ENCODE measurements around the gene CCDC198. TPM values are rescaled to one million over a fixed set of nuclear protein-coding genes. Genes with fewer than 3 reads are reported as not detected.

The CCDC198 gene
- total RNA-seq (2011; cell fraction: chromatin; rRNA removed; ENCODE audit: low replicate concordance) = not detected in 2 replicates
- not detected in 2 replicates for total RNA-seq (2011; cell fraction: nucleolus; rRNA removed)
- total RNA-seq (2011; cell fraction: nucleoplasm; rRNA removed) = not detected in 2 replicates
- total RNA-seq (2014; rRNA removed) (not detected in 2 replicates), total RNA-seq (2014; rRNA removed; fragmentation: Illumina TruSeq; extraction: Trizol) (not detected in 2 replicates), total RNA-seq (2015; rRNA removed; fragmentation: Illumina TruSeq; extraction: Trizol) (not detected in 2 replicates), total RNA-seq (2021) (not detected in 2 replicates), polyA plus RNA-seq (2011; rRNA removed) (not detected in 2 replicates), polyA plus RNA-seq (2014; fragmentation: Illumina TruSeq; extraction: Trizol) (not detected in 2 replicates), polyA plus RNA-seq (2014; fragmentation: Nextera tagmentation; extraction: Ambion mirVana) (not detected), polyA plus RNA-seq (2014; rRNA removed) (not detected in 2 replicates), polyA minus RNA-seq (2011; rRNA and poly(A)+ RNA removed) (not detected in 2 replicates), Bru-seq, nascent RNA (not detected), BruChase-seq, experiment 1, labeled RNA remaining after a 2-hour chase (not detected), BruChase-seq, experiment 2, labeled RNA remaining after a 6-hour chase (not detected)
- not detected in 2 replicates for polyA plus RNA-seq (2011; cell fraction: cytosol; rRNA removed)
- polyA plus RNA-seq (2011; cell fraction: nucleus; rRNA removed) = not detected in 2 replicates
- not detected in 2 replicates for polyA plus RNA-seq (2012)
- not detected in 2 replicates for polyA minus RNA-seq (2011; cell fraction: cytosol; rRNA and poly(A)+ RNA removed)
- polyA minus RNA-seq (2011; cell fraction: nucleus; rRNA and poly(A)+ RNA removed) = not detected in 2 replicates
- long read RNA-seq, experiment 1 = 0 reads
- long read RNA-seq, experiment 2 = 0 reads
- long read RNA-seq, experiment 3 = 0 reads

- no peaks in the 10 kb centered on the region for H3K36me3 ChIP-seq (ENCODE audit: control insufficient read depth, insufficient read depth, low read length)
- 0% methylated on average over 6 of the region's 6 CpGs for WGBS (ENCODE audit: insufficient coverage, low coverage, missing lambda C conversion rate)
- H3K4me2 ChIP-seq (ENCODE audit: insufficient read depth, low read length) = no peak within 1 kb of the TSS
- no peak within 1 kb of the TSS for H3K27ac ChIP-seq (ENCODE audit: extremely low read depth, low read depth, low read length)
- intact Hi-C loops (cut with micrococcal nuclease) (no loop called here), in situ Hi-C loops (cut with MboI) (no loop called here)
- H2AFZ ChIP-seq (ENCODE audit: low read depth, low read length) = no peak within 1 kb of the TSS
- no peak within 1 kb of the TSS for H3K9ac ChIP-seq (ENCODE audit: insufficient read depth in 1 of 2, low read depth in 2 of 2, low read length in 2 of 2)
- ChIA-PET CTCF (ENCODE audit: low intra/inter-chr PET ratio) (no interaction called here), POLR2A (no interaction called here)
- no peaks in the 10 kb centered on the region for H3K4me1 ChIP-seq (replicated peaks in 1 of 2; ENCODE audit: control insufficient read depth in 2 of 2, insufficient read depth in 2 of 2, low read length in 2 of 2)
- H3K79me2 ChIP-seq (ENCODE audit: control insufficient read depth, insufficient read depth, low read length) = no peaks in the 10 kb centered on the region
- ATAC-seq (no peak), DNase-seq (ENCODE audit: extremely low read depth in 1 of 4, low spot score in 3 of 4) (no peak), FAIRE-seq (no peak)
- H4K20me1 ChIP-seq (replicated peaks; ENCODE audit: control insufficient read depth, insufficient read depth, low read length) = no peaks in the 10 kb centered on the region; the same call in 1 of the 2 replicates
- H3K27me3 ChIP-seq (ENCODE audit: control insufficient read depth in 2 of 2, insufficient read depth in 2 of 2, low read length in 2 of 2) = no peaks in the 10 kb centered on the region
- no peaks in the 10 kb centered on the region for H3K9me1 ChIP-seq (ENCODE audit: control insufficient read depth, insufficient read depth, low read length)
- H3K4me3 ChIP-seq = no peak within 1 kb of the TSS
- no peaks in the 10 kb centered on the region for H3K9me3 ChIP-seq (replicated peaks; ENCODE audit: control insufficient read depth, insufficient read depth, low read depth, low read length)
- BruUV-seq (replicated peaks) = no TSS peak
- TF ChIP-seq ZNF449 (CRISPR knock-in tag; IDR thresholded peaks at IDR 0.05) (no peak), MEIS2 (IDR thresholded peaks at IDR 0.05; ENCODE audit: partially characterized antibody) (no peak), RBFOX2 (IDR thresholded peaks at IDR 0.05; ENCODE audit: low read depth, low read length) (no peak), EZH2 (IDR thresholded peaks at IDR 0.05; ENCODE audit: borderline replicate concordance, low read depth, low read length) (no peak), ILF3 (IDR thresholded peaks at IDR 0.05; ENCODE audit: borderline replicate concordance) (no peak), CHD1 (IDR thresholded peaks at IDR 0.05; ENCODE audit: low read length) (no peak), RHOXF2B (CRISPR knock-in tag; conservative IDR thresholded peaks at IDR 0.05) (no peak), ZBTB33 (CRISPR knock-in tag; IDR thresholded peaks at IDR 0.05) (no peak), ERF (CRISPR knock-in tag; IDR thresholded peaks at IDR 0.05) (no peak), RUNX1 (IDR thresholded peaks at IDR 0.05; ENCODE audit: low read depth) (no peak), ZNF444 (CRISPR knock-in tag; IDR thresholded peaks at IDR 0.05) (no peak), CBX1 (IDR thresholded peaks at IDR 0.05; ENCODE audit: low read depth) (no peak), ZNF785 (CRISPR knock-in tag; IDR thresholded peaks at IDR 0.05) (no peak), LARP7 (IDR thresholded peaks at IDR 0.05) (no peak), ZNF282 (CRISPR knock-in tag; IDR thresholded peaks at IDR 0.05) (no peak), CBX8 (IDR thresholded peaks at IDR 0.05; ENCODE audit: borderline replicate concordance, extremely low read depth, low read depth, low read length, poor library complexity, severe bottlenecking) (no peak)
Measured at GRCh38 chr14:57493467-57494181, at the start of gene CCDC198. CCDC198 (minus strand) TSS chr14:57493857; CDS start chr14:57493715, 142 bp downstream.

Measured in K562 (cell line).